GM23338 (cell line): ENCODE results near the gene TIMM21.

ENCODE experiments used
- CTCF ChIP-seq, 2 experiments: fragments of 200-600 bp in 1 of 2; sonication (generic) in 1 of 2; conservative IDR thresholded peaks; 2 replicates each; pipeline versions ENCODE4 v1.5.1 to v1.6.1; 2016 to 2017; ENCODE audit warnings: antibody characterized with exemption in 2 of 2, low read depth in 2 of 2, mild to moderate bottlenecking in 2 of 2, moderate library complexity in 1 of 2
- JUNB ChIP-seq: IDR thresholded peaks from one replicate; pipeline ENCODE4 v1.6.1; 2016; ENCODE audit warnings: antibody characterized with exemption; ENCODE audit not compliant: unreplicated experiment
- POLR2AphosphoS5 ChIP-seq: IDR thresholded peaks from 2 replicates; pipeline ENCODE4 v1.6.1; 2016; ENCODE audit warnings: antibody characterized with exemption, low read depth
- REST ChIP-seq: IDR thresholded peaks from one replicate; pipeline ENCODE4 v1.6.1; 2018; ENCODE audit warnings: antibody characterized with exemption; ENCODE audit not compliant: unreplicated experiment

GRCh38 chr18:74204526-74205152 is 56.3 kb downstream of the TIMM21 start:
- TF ChIP-seq CTCF (conservative IDR thresholded peaks at IDR 0.05; ENCODE audit: low read depth in 2 of 2) (no peak), POLR2AphosphoS5 (no peak), JUNB (no peak), REST (no peak)
